Right lobe of liver (tissue), 6 donors: ENCODE measurements around the gene PITPNC1. TPM values are rescaled to one million over a fixed set of nuclear protein-coding genes. Genes with fewer than 3 reads are reported as not detected.
A peak's percentile ranks its signal among the peaks of the same experiment; 100 is the strongest.

Source experiments
- ATAC-seq, 4 donors: fragments of 200-7000 bp; cut with Tn5 transposase; one replicate each; pipeline ENCODE4 v1.9.1; 2020; ENCODE audit warnings: mild to moderate bottlenecking in 4 of 4, moderate library complexity in 4 of 4
- DNase-seq, 3 donors: peaks; one replicate each; pipeline ENCODE4 v3.0.0-alpha.2; 2020
- H3K27ac ChIP-seq, 3 donors: fragments of 200-600 bp; one replicate each; pipeline ENCODE4 v1.8.0; 2022
- H3K27me3 ChIP-seq, 2 donors: fragments of 200-600 bp; one replicate each; pipeline ENCODE4 v1.8.0; 2022
- H3K36me3 ChIP-seq, 4 donors: fragments of 200-600 bp; sonication (generic) in 1 of 4; one replicate each; pipeline versions ENCODE4 v1.5.1 to v1.8.0; 2017 to 2022; ENCODE audit warnings: control low read depth in 1 of 4
- H3K4me1 ChIP-seq, 4 donors: fragments of 200-600 bp; sonication (generic) in 1 of 4; one replicate each; pipeline versions ENCODE4 v1.5.1 to v1.8.0; 2017 to 2022; ENCODE audit warnings: control low read depth in 1 of 4
- H3K4me3 ChIP-seq, 3 donors: fragments of 200-600 bp; one replicate each; pipeline ENCODE4 v1.8.0; 2022
- H3K9me3 ChIP-seq, 4 donors: fragments of 200-600 bp; sonication (generic) in 1 of 4; one replicate each; pipeline versions ENCODE4 v1.5.1 to v1.8.0; 2017 to 2022; ENCODE audit warnings: control low read depth in 1 of 4
- CTCF ChIP-seq, 4 donors: fragments of 200-600 bp in 3 of 4; fragments of 450-650 bp in 1 of 4; IDR thresholded peaks; one replicate each; pipeline versions ENCODE4 v1.5.1 to v1.8.0; 2016 to 2022; ENCODE audit warnings: antibody characterized with exemption in 4 of 4, mild to moderate bottlenecking in 2 of 4
- POLR2A ChIP-seq: fragments of 450-650 bp; IDR thresholded peaks from one replicate; pipeline ENCODE4 v1.6.1; 2017; ENCODE audit warnings: antibody characterized with exemption, mild to moderate bottlenecking
- WGBS: methylation state at CpG from one replicate; pipeline ENCODE4 v1.1.6; 2018; ENCODE audit warnings: low coverage, low lambda C conversion rate; ENCODE audit not compliant: insufficient coverage; ENCODE audit errors: missing lambda C conversion rate; 5-methylcytosine and 5-hydroxymethylcytosine counted together
- intact Hi-C, 2 donors: fragments of 100-400 bp; cut with DNase I; formaldehyde crosslinking; loops; one replicate each; pipeline versions ENCODE4 v1.11.2 to v1.14.1; 2022
- total RNA-seq, 6 experiments: library from RNA; depleted of rRNA in 2 of 6; stranded (reverse); fragments of >200 nt in 2 of 6; fragmentation: NEBNext Ultra II Directional in 3 of 6; extraction: Animal tissue kit (Norgen Biotek cat#: 25700) in 3 of 6; gene quantifications; one replicate each; pipeline versions ENCODE4 v1.1.0 to v1.2.4, GENCODE V29; 2016 to 2023
- donor health status: DM: no; HTN: yes; CAD: no.
- donor health status: DM: no; HTN: no; CAD: no.
- donor health status: DM: no; HTN: no; CAD: no.
- donor health status: DM: no; HTN: yes; CAD: no.
- donor health status: DM: no; HTN: yes; CAD: no.

The PITPNC1 gene
- total RNA-seq, 6 experiments from 2014 or later = 4.7 to 13.0 (median 7.4) TPM

GRCh38 chr17:67413388-67413787 is 36.3 kb downstream of the PITPNC1 start:
- ATAC-seq (no peak), DNase-seq (no peak)
- Histone ChIP-seq H3K27ac (no peak overlapping the region), H3K4me3 (no peak overlapping the region), H3K36me3 (no peaks in the 10 kb centered on the region), H3K27me3 (no peaks in the 10 kb centered on the region), H3K9me3 (no peaks in the 10 kb centered on the region), H3K4me1 (peaks cover 0 to 42% (median 8%) of the 10 kb centered on the region in 4 donors)
- WGBS = 75% methylated on average over 5 of the region's 5 CpGs
- intact Hi-C loops = no loop called here
- TF ChIP-seq POLR2A = no peak
- TF ChIP-seq CTCF (IDR thresholded peaks at IDR 0.05) = no peak

- ATAC-seq (peak in 1 of 4 donors; percentile 44), DNase-seq (no peak)
- intact Hi-C loops = no loop called here
- H3K27me3 ChIP-seq = no peaks in the 10 kb centered on the region
- WGBS = 67% methylated on average over 1 of the region's 1 CpG
- peaks cover 0 to 42% (median 8%) of the 10 kb centered on the region in 4 donors for H3K4me1 ChIP-seq
- no peaks in the 10 kb centered on the region for H3K9me3 ChIP-seq
- no peak overlapping the region for H3K4me3 ChIP-seq
- H3K27ac ChIP-seq = no peak overlapping the region
- TF ChIP-seq CTCF (IDR thresholded peaks at IDR 0.05) (no peak), POLR2A (no peak)
- no peaks in the 10 kb centered on the region for H3K36me3 ChIP-seq
These were observed 37.0 kb downstream of the PITPNC1 start for GRCh38 chr17:67414130-67414529.

- no peak overlapping the region for H3K4me3 ChIP-seq
- WGBS = 44% methylated on average over 2 of the region's 2 CpGs
- intact Hi-C loops = no loop called here
These were observed 37.5 kb downstream of the PITPNC1 start for GRCh38 chr17:67414559-67414958.

GRCh38 chr17:67415291-67415690 is 38.2 kb downstream of the PITPNC1 start:
- no peaks in the 10 kb centered on the region for H3K36me3 ChIP-seq
- no peaks in the 10 kb centered on the region for H3K27me3 ChIP-seq
- 36% methylated on average over 7 of the region's 7 CpGs for WGBS
- H3K4me1 ChIP-seq = peaks cover 0 to 42% (median 8%) of the 10 kb centered on the region in 4 donors
- no peak overlapping the region for H3K4me3 ChIP-seq
- intact Hi-C loops = no loop called here
- DNase-seq (peak in 1 of 3 donors; percentile 65), ATAC-seq (peak; percentile 61 to 72 (median 68))
- H3K27ac ChIP-seq = peak overlapping the region in 2 of 3 donors; percentile 47 to 59
- no peaks in the 10 kb centered on the region for H3K9me3 ChIP-seq
- TF ChIP-seq POLR2A (no peak), CTCF (IDR thresholded peaks at IDR 0.05) (no peak)

More at GRCh38 chr17:67414559-67414958, 37.5 kb downstream of the PITPNC1 start:
- H3K27me3 ChIP-seq = no peaks in the 10 kb centered on the region
- no peak for TF ChIP-seq POLR2A
- TF ChIP-seq CTCF (IDR thresholded peaks at IDR 0.05) = no peak
- H3K36me3 ChIP-seq = no peaks in the 10 kb centered on the region
- DNase-seq (no peak), ATAC-seq (peak; percentile 55 to 75 (median 70))
- H3K9me3 ChIP-seq = no peaks in the 10 kb centered on the region
- H3K27ac ChIP-seq = peak overlapping the region in 2 of 3 donors; percentile 47 to 59
- peaks cover 0 to 42% (median 8%) of the 10 kb centered on the region in 4 donors for H3K4me1 ChIP-seq
